Measurements from ENCODE around the gene TIE1. TPM values are rescaled to one million over a fixed set of nuclear protein-coding genes. Genes with fewer than 3 reads are reported as not detected.

TIE1 gene
- total RNA-seq, 1 experiment from 2014 or later, result 1.2 TPM

- no peaks in the 10 kb centered on the region for H3K9me3 Mint-ChIP-seq
- no CpG with 5 or more reads among the region's 7 CpGs for WGBS (ENCODE audit: extremely low coverage, insufficient read length, low lambda C conversion rate)
- no peak overlapping the region for H4K91ac ChIP-seq (ENCODE audit: insufficient read length, low read depth, low read length)
Measured at GRCh38 chr1:43277116-43277876, 23.5 kb upstream of the TIE1 start.

More at GRCh38 chr1:43277116-43277876, 23.5 kb upstream of the TIE1 start:
- no peak overlapping the region for H3K27ac ChIP-seq (ENCODE audit: insufficient read length, low read depth, low read length)
- no peak overlapping the region for H2BK20ac ChIP-seq (ENCODE audit: low read depth, low read length, poor library complexity, severe bottlenecking)
- H3K14ac ChIP-seq (ENCODE audit: insufficient read depth, low read length), result no peak overlapping the region
- no peak overlapping the region for H2BK5ac ChIP-seq (ENCODE audit: insufficient read length, low read length)
- no peaks in the 10 kb centered on the region for H3K79me2 ChIP-seq (ENCODE audit: insufficient read depth, low read length)
- H3K79me1 ChIP-seq (ENCODE audit: insufficient read depth, low read depth, low read length, poor library complexity, severe bottlenecking), result no peaks in the 10 kb centered on the region
- H2BK120ac ChIP-seq (ENCODE audit: low read depth, low read length, poor library complexity, severe bottlenecking), result no peak overlapping the region
- peaks cover 3% of the 10 kb centered on the region for H3K27me3 Mint-ChIP-seq (ENCODE audit: low read depth)
- H2BK12ac ChIP-seq (ENCODE audit: insufficient read length, low read depth, low read length), result no peak overlapping the region
- H4K5ac ChIP-seq (ENCODE audit: insufficient read length, low read depth, low read length), result no peak overlapping the region
- no peaks in the 10 kb centered on the region for H4K20me1 ChIP-seq (ENCODE audit: control insufficient read depth, insufficient read depth, insufficient read length)
- no peak overlapping the region for H3K18ac ChIP-seq (ENCODE audit: insufficient read length, low read depth, low read length)
- H3K23me2 ChIP-seq (ENCODE audit: insufficient read length, low read depth, low read length, poor library complexity, severe bottlenecking), result no peaks in the 10 kb centered on the region
- no peak overlapping the region for H2BK15ac ChIP-seq (ENCODE audit: low read depth, low read length)
- no peak overlapping the region for H3T11ph ChIP-seq (ENCODE audit: low read length)
- peaks cover 5% of the 10 kb centered on the region; the same call in 1 of the 2 replicates for H3K4me1 ChIP-seq (ENCODE audit: insufficient read depth, low read length)
- no peak overlapping the region for H2AFZ ChIP-seq (ENCODE audit: low read length)
- no peaks in the 10 kb centered on the region for H3K27me3 ChIP-seq (ENCODE audit: insufficient read depth, low read length)
- H3K4me3 Mint-ChIP-seq, result no peak overlapping the region
- peaks cover 4 to 32% (median 13%) of the 10 kb centered on the region in 3 experiments; a peak in 6 of 7 replicates for H3K36me3 Mint-ChIP-seq (ENCODE audit: insufficient read depth in 1 of 3, low read depth in 3 of 3)
- H3K4ac ChIP-seq (ENCODE audit: low read depth, low read length), result no peak overlapping the region
- H3K4me1 Mint-ChIP-seq, result peaks cover 0 to 5% of the 10 kb centered on the region in 2 experiments; a peak in 3 of 4 replicates
- H3K4me2 ChIP-seq (ENCODE audit: insufficient read depth, insufficient read length, low read length), result no peak overlapping the region
- H3K9me3 ChIP-seq (ENCODE audit: control insufficient read depth, low read depth, low read length), result no peaks in the 10 kb centered on the region
- no peak overlapping the region for H4K8ac ChIP-seq (replicated peaks; ENCODE audit: insufficient read length, low read depth, low read length)
- no peak overlapping the region for H2AK5ac ChIP-seq (ENCODE audit: insufficient read length, low read length)
- TF ChIP-seq CTCF (conservative IDR thresholded peaks at IDR 0.05), result no peak
- H3K9ac ChIP-seq (ENCODE audit: extremely low read depth, insufficient read length, low read length), result no peak overlapping the region
- H3K56ac ChIP-seq (ENCODE audit: insufficient read length, low read depth, low read length), result no peak overlapping the region
- peak; percentile 3 for DNase-seq
- no peak overlapping the region for H3K27ac Mint-ChIP-seq
- no peak overlapping the region for H3K23ac ChIP-seq (ENCODE audit: insufficient read length, low read depth, low read length)
